Muscle layer of colon (tissue), 2 donors: Measurements from ENCODE around the gene EXOC6.

Experiments used
- H3K27ac ChIP-seq: one replicate; pipeline ENCODE4 v1.7.0; 2013; ENCODE audit warnings: low read depth, mild to moderate bottlenecking, low read length, moderate library complexity
- H3K27me3 ChIP-seq, 2 donors: one replicate each; pipeline ENCODE4 v1.7.0; 2013; ENCODE audit warnings: low read length in 2 of 2, mild to moderate bottlenecking in 2 of 2; ENCODE audit not compliant: insufficient read depth in 2 of 2, control insufficient read depth in 1 of 2
- H3K36me3 ChIP-seq: one replicate; pipeline ENCODE4 v1.7.0; 2013; ENCODE audit warnings: mild to moderate bottlenecking, low read length; ENCODE audit not compliant: insufficient read depth
- H3K4me1 ChIP-seq: one replicate; pipeline ENCODE4 v1.7.0; 2013; ENCODE audit warnings: mild to moderate bottlenecking, low read length; ENCODE audit not compliant: insufficient read depth
- H3K4me3 ChIP-seq, 2 donors: one replicate each; pipeline ENCODE4 v1.7.0; 2013; ENCODE audit warnings: low read length in 2 of 2, low read depth in 1 of 2, mild to moderate bottlenecking in 1 of 2, moderate library complexity in 1 of 2
- H3K9ac ChIP-seq: one replicate; pipeline ENCODE4 v1.7.0; 2013; ENCODE audit warnings: low read length
- H3K9me3 ChIP-seq: one replicate; pipeline ENCODE4 v1.7.0; 2013; ENCODE audit warnings: mild to moderate bottlenecking, low read length
- donor health status: abdominal sarcoma.
- donor health status: Adenocarcinoma of cecum.

EXOC6 gene

DNA sequence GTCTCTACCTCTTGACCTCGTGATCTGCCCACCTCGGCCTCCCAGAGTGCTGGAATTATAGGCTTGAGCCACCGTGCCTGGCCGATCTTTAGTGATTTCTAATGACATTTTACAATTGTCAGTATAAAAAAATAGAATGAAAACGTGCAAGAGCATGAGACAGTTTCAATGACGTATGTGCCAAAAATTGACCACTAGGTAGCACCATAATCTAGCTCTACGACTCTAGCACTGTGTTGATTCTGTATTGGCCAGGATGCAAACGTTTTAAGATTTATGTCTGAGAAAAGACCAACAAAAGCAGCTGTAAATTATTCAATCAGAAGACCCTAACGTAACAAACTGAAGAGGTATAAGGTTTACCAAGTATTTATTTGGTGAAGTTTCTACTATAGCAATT, 25.4 kb upstream of the EXOC6 start:
- H3K36me3 ChIP-seq = no peaks in the 10 kb centered on the region
- no peak overlapping the region for H3K9ac ChIP-seq
- H3K27ac ChIP-seq = no peak overlapping the region
- H3K4me3 ChIP-seq = no peak overlapping the region
- no peaks in the 10 kb centered on the region for H3K4me1 ChIP-seq
- H3K27me3 ChIP-seq = no peaks in the 10 kb centered on the region
- H3K9me3 ChIP-seq = no peaks in the 10 kb centered on the region

- no peaks in the 10 kb centered on the region for H3K36me3 ChIP-seq
- no peak overlapping the region for H3K27ac ChIP-seq
- no peaks in the 10 kb centered on the region for H3K9me3 ChIP-seq
- no peaks in the 10 kb centered on the region for H3K27me3 ChIP-seq
- no peak overlapping the region for H3K4me3 ChIP-seq
- H3K4me1 ChIP-seq = no peaks in the 10 kb centered on the region
- no peak overlapping the region for H3K9ac ChIP-seq
Observed at GRCh38 chr10:92826061-92826460, 22.3 kb upstream of the EXOC6 start.

DNA sequence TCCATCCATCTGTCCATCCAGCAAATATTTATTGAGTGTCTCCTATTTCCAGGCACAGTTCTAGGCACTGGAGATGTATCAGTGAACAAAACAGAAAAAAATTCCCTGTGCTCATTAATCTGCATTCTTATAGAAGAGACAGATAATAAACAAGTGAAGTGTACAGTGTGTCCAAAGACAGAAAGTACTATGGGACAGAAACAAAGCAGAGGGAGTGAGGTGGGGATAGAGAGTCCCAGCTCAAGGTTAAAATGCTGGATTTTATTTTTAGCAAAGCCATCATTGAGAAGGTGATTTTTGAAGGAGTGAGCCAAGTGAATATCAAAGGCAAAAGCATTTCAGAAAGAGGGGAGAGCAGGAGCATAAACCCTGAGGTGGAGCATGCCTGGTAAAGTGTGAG, 21.8 kb upstream of the EXOC6 start:
- H3K27ac ChIP-seq = no peak overlapping the region
- H3K27me3 ChIP-seq = no peaks in the 10 kb centered on the region
- H3K4me1 ChIP-seq = no peaks in the 10 kb centered on the region
- H3K9me3 ChIP-seq = no peaks in the 10 kb centered on the region
- H3K9ac ChIP-seq = no peak overlapping the region
- no peak overlapping the region for H3K4me3 ChIP-seq
- no peaks in the 10 kb centered on the region for H3K36me3 ChIP-seq

DNA sequence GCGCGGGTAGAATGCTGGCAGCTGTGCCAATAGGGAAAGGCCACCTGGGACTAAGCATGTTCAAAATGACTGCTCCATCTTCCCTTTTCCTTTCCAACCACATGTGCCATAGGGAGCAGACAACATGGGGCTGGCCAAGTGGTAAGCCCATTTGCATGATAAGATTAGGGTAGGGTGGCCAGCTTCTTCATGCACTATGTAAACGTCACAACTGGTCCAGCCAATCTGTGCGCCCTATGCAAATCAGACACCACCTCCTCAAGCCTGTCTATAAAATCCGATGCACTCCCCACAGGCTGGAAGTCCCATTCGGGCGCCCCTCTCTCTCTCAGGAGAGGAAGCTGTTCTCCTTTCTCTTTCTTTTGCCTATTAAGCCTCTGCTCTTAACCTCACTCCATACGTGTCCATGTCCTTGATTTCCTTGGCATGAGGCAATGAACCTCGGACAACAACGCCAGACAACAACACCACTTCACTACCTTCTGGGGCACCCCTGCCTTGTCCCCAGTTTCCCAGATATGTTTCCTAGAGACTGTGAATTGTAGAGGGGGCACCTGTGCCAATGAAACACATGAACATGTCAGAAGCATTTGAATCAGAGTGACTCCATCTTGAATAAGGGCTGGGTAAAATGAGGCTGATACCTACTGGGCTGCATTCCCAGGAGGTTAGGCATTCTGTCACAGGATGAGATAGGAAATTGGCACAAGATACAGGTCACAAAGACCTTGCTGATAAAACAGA, 19.1 kb upstream of the EXOC6 start:
- no peaks in the 10 kb centered on the region for H3K9me3 ChIP-seq
- no peak overlapping the region for H3K9ac ChIP-seq
- H3K36me3 ChIP-seq = no peaks in the 10 kb centered on the region
- H3K4me1 ChIP-seq = no peaks in the 10 kb centered on the region
- no peak overlapping the region for H3K27ac ChIP-seq
- no peaks in the 10 kb centered on the region for H3K27me3 ChIP-seq
- no peak overlapping the region for H3K4me3 ChIP-seq

- Histone ChIP-seq H3K27me3 (no peaks in the 10 kb centered on the region), H3K4me1 (no peaks in the 10 kb centered on the region), H3K9me3 (no peaks in the 10 kb centered on the region), H3K9ac (no peak overlapping the region), H3K27ac (no peak overlapping the region), H3K36me3 (no peaks in the 10 kb centered on the region), H3K4me3 (no peak overlapping the region)
Observed at GRCh38 chr10:92829786-92830377, 18.4 kb upstream of the EXOC6 start.

DNA sequence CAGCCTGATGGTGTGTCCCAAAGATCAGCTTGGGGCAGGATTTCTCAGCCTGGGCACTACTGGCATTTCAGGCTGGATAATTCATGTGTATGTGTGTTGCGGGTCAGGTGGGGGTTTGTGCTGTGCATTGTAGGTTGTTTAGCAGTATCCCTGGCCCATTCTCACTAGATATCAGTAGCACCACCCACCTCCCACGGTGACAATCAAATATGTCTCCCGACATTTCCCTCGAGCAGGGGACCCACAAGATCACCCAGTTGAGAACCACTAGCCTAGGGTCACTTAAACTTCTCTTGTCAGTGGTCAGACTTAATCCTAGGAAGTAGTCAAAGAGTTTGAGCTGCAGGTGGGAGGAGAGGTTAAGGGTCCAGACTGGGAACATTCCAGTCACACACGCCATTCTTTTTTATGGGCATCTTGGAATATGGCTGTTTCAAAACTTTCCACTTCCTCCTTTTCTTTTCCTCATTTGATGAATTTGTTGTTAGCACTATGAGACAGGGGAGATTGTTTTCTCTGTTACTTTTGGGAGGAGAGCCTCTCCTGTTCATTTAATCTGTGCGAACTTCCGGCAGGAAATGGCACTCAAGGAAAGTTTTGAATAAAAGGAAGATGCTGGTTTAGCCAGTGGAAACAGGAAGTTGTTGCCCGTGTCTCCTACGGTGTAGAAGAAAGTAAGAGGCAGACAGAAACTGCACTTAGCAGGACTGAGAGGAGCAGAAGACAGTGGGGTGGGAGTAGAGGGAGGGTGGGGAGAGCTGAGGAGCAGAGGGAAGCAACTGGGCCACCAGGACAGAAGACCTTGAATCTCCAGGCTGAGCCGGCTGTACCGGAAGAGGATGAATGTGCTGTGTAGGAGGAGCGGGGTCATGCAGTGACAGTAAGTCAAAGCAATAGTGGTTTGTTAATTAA, 17.6 kb upstream of the EXOC6 start:
- Histone ChIP-seq H3K27me3 (no peaks in the 10 kb centered on the region), H3K27ac (no peak overlapping the region), H3K9me3 (no peaks in the 10 kb centered on the region), H3K9ac (no peak overlapping the region), H3K36me3 (no peaks in the 10 kb centered on the region), H3K4me1 (no peaks in the 10 kb centered on the region), H3K4me3 (no peak overlapping the region)

DNA sequence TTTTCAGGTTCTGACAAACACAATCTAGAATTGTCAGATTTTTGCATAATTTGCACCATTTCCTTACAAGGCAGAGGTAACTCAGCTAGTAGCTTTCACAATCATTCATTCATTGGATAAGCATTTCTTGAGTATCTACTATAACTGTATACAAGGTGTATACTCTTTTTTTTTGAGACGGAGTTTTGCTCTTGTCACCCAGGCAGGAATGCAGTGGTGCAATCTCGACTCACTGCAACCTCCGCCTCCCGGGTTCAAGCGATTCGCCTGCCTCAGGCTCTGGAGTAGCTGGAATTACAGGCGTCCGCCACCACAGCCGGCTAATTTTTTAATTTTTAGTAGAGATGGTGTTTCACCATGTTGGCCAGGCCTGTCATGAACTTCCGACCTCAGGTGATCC, 16.2 kb upstream of the EXOC6 start:
- Histone ChIP-seq H3K27ac (no peak overlapping the region), H3K4me1 (no peaks in the 10 kb centered on the region), H3K9ac (no peak overlapping the region), H3K9me3 (no peaks in the 10 kb centered on the region), H3K36me3 (no peaks in the 10 kb centered on the region), H3K27me3 (no peaks in the 10 kb centered on the region), H3K4me3 (no peak overlapping the region)

GRCh38 chr10:92832998-92833650, 15.2 kb upstream of the EXOC6 start:
- H3K36me3 ChIP-seq = no peaks in the 10 kb centered on the region
- H3K27me3 ChIP-seq = no peaks in the 10 kb centered on the region
- H3K27ac ChIP-seq = no peak overlapping the region
- H3K9ac ChIP-seq = no peak overlapping the region
- H3K4me3 ChIP-seq = no peak overlapping the region
- H3K4me1 ChIP-seq = no peaks in the 10 kb centered on the region
- H3K9me3 ChIP-seq = no peaks in the 10 kb centered on the region

GRCh38 chr10:92834331-92834730, 14.0 kb upstream of the EXOC6 start:
- Histone ChIP-seq H3K4me3 (no peak overlapping the region), H3K27me3 (no peaks in the 10 kb centered on the region), H3K27ac (no peak overlapping the region), H3K36me3 (no peaks in the 10 kb centered on the region), H3K9ac (no peak overlapping the region), H3K9me3 (no peaks in the 10 kb centered on the region), H3K4me1 (no peaks in the 10 kb centered on the region)

DNA sequence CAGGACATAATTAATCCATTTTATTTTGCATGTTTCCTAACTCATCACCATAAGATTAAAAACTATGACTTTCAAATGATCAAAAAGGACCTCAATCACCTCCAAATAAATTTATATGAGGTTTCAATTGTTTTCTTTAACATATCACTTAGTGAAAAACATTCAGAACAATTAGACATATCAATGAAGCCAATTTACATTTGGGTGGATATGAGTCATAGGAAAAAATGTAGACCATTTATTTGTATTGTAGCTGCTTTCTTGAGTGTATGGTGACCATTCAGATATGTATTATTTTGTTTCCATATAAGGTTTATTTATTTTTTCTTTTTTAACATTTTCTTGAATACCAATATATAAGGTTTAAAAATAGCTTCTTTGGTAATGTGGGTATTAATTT, 13.3 kb upstream of the EXOC6 start:
- Histone ChIP-seq H3K27ac (no peak overlapping the region), H3K27me3 (no peaks in the 10 kb centered on the region), H3K36me3 (no peaks in the 10 kb centered on the region), H3K9me3 (no peaks in the 10 kb centered on the region), H3K4me3 (no peak overlapping the region), H3K4me1 (no peaks in the 10 kb centered on the region), H3K9ac (no peak overlapping the region)

GRCh38 chr10:92837456-92837855, 10.9 kb upstream of the EXOC6 start:
- Histone ChIP-seq H3K9ac (no peak overlapping the region), H3K9me3 (no peaks in the 10 kb centered on the region), H3K4me3 (no peak overlapping the region), H3K27ac (no peak overlapping the region), H3K4me1 (no peaks in the 10 kb centered on the region), H3K27me3 (no peaks in the 10 kb centered on the region), H3K36me3 (no peaks in the 10 kb centered on the region)
